GM23338 (cell line): ENCODE measurements around the gene ACTR6. TPM values are rescaled to one million over a fixed set of nuclear protein-coding genes. Genes with fewer than 3 reads are reported as not detected.

Source experiments
- ATAC-seq: fragments of 200-7000 bp; cut with Tn5 transposase; 3 replicates; pipeline ENCODE4 v1.9.1; 2020
- DNase-seq: peaks from one replicate; pipeline ENCODE4 v3.0.0-alpha.2; 2015; ENCODE audit warnings: low spot score
- H2AFZ ChIP-seq: fragments of 200-600 bp; sonication (generic); 2 replicates; pipeline ENCODE4 v1.8.0; 2016; ENCODE audit warnings: antibody characterized with exemption, mild to moderate bottlenecking, moderate library complexity
- H3F3A ChIP-seq: fragments of 200-600 bp; sonication (generic); replicated peaks from 2 replicates; pipeline ENCODE4 v1.8.0; 2017; ENCODE audit warnings: antibody characterized with exemption, mixed run types, low read depth
- H3K27ac ChIP-seq: fragments of 200-600 bp; sonication (generic); 2 replicates; pipeline ENCODE4 v1.6.1; 2016; ENCODE audit warnings: low read depth
- H3K27me3 ChIP-seq: fragments of 200-600 bp; sonication (generic); 2 replicates; pipeline ENCODE4 v1.8.0; 2016; ENCODE audit warnings: mild to moderate bottlenecking, mixed run types, moderate library complexity; ENCODE audit not compliant: insufficient read depth
- H3K36me3 ChIP-seq: fragments of 200-600 bp; sonication (generic); 2 replicates; pipeline ENCODE4 v1.8.0; 2016; ENCODE audit warnings: mild to moderate bottlenecking; ENCODE audit not compliant: insufficient read depth
- H3K4me1 ChIP-seq: fragments of 200-600 bp; sonication (generic); 2 replicates; pipeline ENCODE4 v1.8.0; 2016; ENCODE audit warnings: mild to moderate bottlenecking, moderate library complexity; ENCODE audit not compliant: insufficient read depth
- H3K4me2 ChIP-seq: fragments of 200-600 bp; sonication (generic); 2 replicates; pipeline ENCODE4 v1.7.1; 2017; ENCODE audit warnings: mixed run types
- H3K4me3 ChIP-seq: fragments of 200-600 bp; sonication (generic); 2 replicates; pipeline ENCODE4 v1.6.1; 2016; ENCODE audit warnings: mixed run types
- H3K79me2 ChIP-seq: fragments of 200-600 bp; sonication (generic); replicated peaks from 2 replicates; pipeline ENCODE4 v1.8.0; 2017; ENCODE audit warnings: mild to moderate bottlenecking; ENCODE audit not compliant: insufficient read depth
- H3K9me2 ChIP-seq: fragments of 200-600 bp; sonication (generic); 2 replicates; pipeline ENCODE4 v1.8.0; 2017; ENCODE audit not compliant: insufficient read depth
- H4K20me1 ChIP-seq: fragments of 200-600 bp; sonication (generic); replicated peaks from 2 replicates; pipeline ENCODE4 v1.8.0; 2017; ENCODE audit warnings: mild to moderate bottlenecking; ENCODE audit not compliant: insufficient read depth
- H3K27ac Mint-ChIP-seq: 2 replicates; pipeline ENCODE4 v1.8.0; 2020; ENCODE audit warnings: inconsistent platforms, mild to moderate bottlenecking, moderate library complexity, mixed read lengths
- H3K27me3 Mint-ChIP-seq: 3 replicates; pipeline ENCODE4 v1.8.0; 2022; ENCODE audit warnings: low read depth, mild to moderate bottlenecking, moderate library complexity, mixed read lengths, inconsistent platforms; ENCODE audit not compliant: insufficient read depth, poor library complexity
- H3K36me3 Mint-ChIP-seq: 3 replicates; pipeline ENCODE4 v1.8.0; 2021; ENCODE audit warnings: low read depth, mild to moderate bottlenecking, inconsistent platforms, moderate library complexity, mixed read lengths
- H3K4me1 Mint-ChIP-seq: 3 replicates; pipeline ENCODE4 v1.8.0; 2020; ENCODE audit warnings: mild to moderate bottlenecking, inconsistent platforms, mixed read lengths
- H3K4me3 Mint-ChIP-seq: 3 replicates; pipeline ENCODE4 v1.8.0; 2021; ENCODE audit warnings: moderate library complexity, mild to moderate bottlenecking, inconsistent platforms, mixed read lengths
- H3K9me3 Mint-ChIP-seq: 3 replicates; pipeline ENCODE4 v1.8.0; 2020; ENCODE audit warnings: moderate library complexity, mild to moderate bottlenecking, inconsistent platforms, mixed read lengths
- CREB1 ChIP-seq: fragments of 250-450 bp; sonication (Bioruptor Pico); IDR thresholded peaks from 2 replicates; pipeline ENCODE4 v1.5.0; 2020; ENCODE audit warnings: low read depth, mild to moderate bottlenecking, moderate library complexity
- CTCF ChIP-seq, 2 experiments: fragments of 200-600 bp in 1 of 2; sonication (generic) in 1 of 2; conservative IDR thresholded peaks; 2 replicates each; pipeline versions ENCODE4 v1.5.1 to v1.6.1; 2016 to 2017; ENCODE audit warnings: antibody characterized with exemption in 2 of 2, low read depth in 2 of 2, mild to moderate bottlenecking in 2 of 2, moderate library complexity in 1 of 2
- ETS1 ChIP-seq: IDR thresholded peaks from 2 replicates; pipeline ENCODE4 v1.6.1; 2016; ENCODE audit warnings: antibody characterized with exemption
- EZH2 ChIP-seq: fragments of 200-600 bp; sonication (generic); IDR thresholded peaks from one replicate; pipeline ENCODE4 v1.8.0; 2017; ENCODE audit warnings: antibody characterized with exemption, mild to moderate bottlenecking, low read depth; ENCODE audit not compliant: unreplicated experiment
- EZH2phosphoT487 ChIP-seq: fragments of 200-600 bp; sonication (generic); IDR thresholded peaks from one replicate; pipeline ENCODE4 v1.8.1; 2018; ENCODE audit warnings: antibody characterized with exemption; ENCODE audit not compliant: unreplicated experiment
- JUNB ChIP-seq: IDR thresholded peaks from one replicate; pipeline ENCODE4 v1.6.1; 2016; ENCODE audit warnings: antibody characterized with exemption; ENCODE audit not compliant: unreplicated experiment
- NANOG ChIP-seq: IDR thresholded peaks from 2 replicates; pipeline ENCODE4 v1.6.1; 2016; ENCODE audit warnings: antibody characterized with exemption, borderline replicate concordance
- POLR2AphosphoS5 ChIP-seq: IDR thresholded peaks from 2 replicates; pipeline ENCODE4 v1.6.1; 2016; ENCODE audit warnings: antibody characterized with exemption, low read depth
- STAT1 ChIP-seq: IDR thresholded peaks from one replicate; pipeline ENCODE4 v1.6.1; 2016; ENCODE audit warnings: antibody characterized with exemption; ENCODE audit not compliant: unreplicated experiment
- ZNF114 ChIP-seq: fragments of 250-450 bp; sonication (Bioruptor Pico); IDR thresholded peaks from 2 replicates; pipeline ENCODE4 v1.5.0; 2020; ENCODE audit warnings: mild to moderate bottlenecking, moderate library complexity
- ZNF331 ChIP-seq: fragments of 250-450 bp; sonication (Bioruptor Pico); IDR thresholded peaks from 2 replicates; pipeline ENCODE4 v1.5.0; 2020; ENCODE audit warnings: low read depth, mild to moderate bottlenecking, moderate library complexity
- polyA plus RNA-seq: library from polyadenylated mRNA; unstranded; fragments of >200 nt; fragmentation: Nextera tagmentation; extraction: Ambion mirVana; gene quantifications from 2 replicates; pipeline ENCODE4 v1.2.1, GENCODE V29; 2016
- total RNA-seq: library from RNA; depleted of rRNA; stranded (reverse); fragments of >200 nt; shearing (Covaris generic); gene quantifications from 2 replicates; pipeline ENCODE4 v1.2.3, GENCODE V29; 2014
- TF ChIP-seq, protein P1 (sequence below): IDR thresholded peaks from one replicate; pipeline ENCODE4 v1.6.1; 2018; ENCODE audit warnings: antibody characterized with exemption; ENCODE audit not compliant: unreplicated experiment
- TF ChIP-seq, protein P2 (sequence below): fragments of 250-450 bp; sonication (Bioruptor Pico); IDR thresholded peaks from 2 replicates; pipeline ENCODE4 v1.5.0; 2020; ENCODE audit warnings: mild to moderate bottlenecking, moderate library complexity

The ACTR6 gene
- total and polyA plus RNA-seq, 2 experiments from 2014 or later = 30.1 to 42.5 TPM

DNA sequence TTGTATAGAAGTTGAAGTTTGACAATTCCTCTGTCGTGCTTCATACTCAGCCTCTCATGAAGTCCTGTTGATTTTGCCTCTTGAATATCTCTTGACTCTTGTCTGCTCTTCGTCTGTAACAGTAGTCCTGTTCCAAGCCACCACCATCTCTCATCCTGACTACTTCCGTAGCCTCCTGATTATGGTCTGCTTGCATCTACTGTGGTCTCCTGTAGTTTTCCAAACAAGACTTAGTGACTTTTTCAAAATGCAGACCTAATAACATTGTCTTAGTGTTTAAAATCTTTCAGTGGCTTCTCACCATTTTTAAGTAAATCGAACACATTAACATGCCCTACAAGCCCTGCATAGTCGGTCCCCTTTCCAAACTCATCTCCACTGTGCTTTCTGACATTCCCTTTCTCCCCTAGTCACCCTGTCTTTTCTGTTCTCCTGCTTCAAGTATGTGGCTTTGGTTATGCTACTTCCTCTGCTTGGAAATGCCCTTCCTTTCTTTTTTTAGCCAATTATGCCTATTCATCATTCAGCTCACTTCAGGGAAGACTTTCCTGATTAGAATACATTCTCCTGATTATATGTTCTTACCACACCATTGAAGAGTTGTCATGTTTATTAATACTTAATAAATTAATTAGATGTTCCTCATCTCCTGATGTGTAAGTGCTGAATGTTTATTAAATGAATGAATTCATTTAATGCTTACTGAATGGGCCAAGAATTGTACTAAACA lies 68.4 kb downstream of the ACTR6 start:
- no peak for TF ChIP-seq STAT1
- no peak for TF ChIP-seq EZH2phosphoT487
- TF ChIP-seq, protein P1, sequence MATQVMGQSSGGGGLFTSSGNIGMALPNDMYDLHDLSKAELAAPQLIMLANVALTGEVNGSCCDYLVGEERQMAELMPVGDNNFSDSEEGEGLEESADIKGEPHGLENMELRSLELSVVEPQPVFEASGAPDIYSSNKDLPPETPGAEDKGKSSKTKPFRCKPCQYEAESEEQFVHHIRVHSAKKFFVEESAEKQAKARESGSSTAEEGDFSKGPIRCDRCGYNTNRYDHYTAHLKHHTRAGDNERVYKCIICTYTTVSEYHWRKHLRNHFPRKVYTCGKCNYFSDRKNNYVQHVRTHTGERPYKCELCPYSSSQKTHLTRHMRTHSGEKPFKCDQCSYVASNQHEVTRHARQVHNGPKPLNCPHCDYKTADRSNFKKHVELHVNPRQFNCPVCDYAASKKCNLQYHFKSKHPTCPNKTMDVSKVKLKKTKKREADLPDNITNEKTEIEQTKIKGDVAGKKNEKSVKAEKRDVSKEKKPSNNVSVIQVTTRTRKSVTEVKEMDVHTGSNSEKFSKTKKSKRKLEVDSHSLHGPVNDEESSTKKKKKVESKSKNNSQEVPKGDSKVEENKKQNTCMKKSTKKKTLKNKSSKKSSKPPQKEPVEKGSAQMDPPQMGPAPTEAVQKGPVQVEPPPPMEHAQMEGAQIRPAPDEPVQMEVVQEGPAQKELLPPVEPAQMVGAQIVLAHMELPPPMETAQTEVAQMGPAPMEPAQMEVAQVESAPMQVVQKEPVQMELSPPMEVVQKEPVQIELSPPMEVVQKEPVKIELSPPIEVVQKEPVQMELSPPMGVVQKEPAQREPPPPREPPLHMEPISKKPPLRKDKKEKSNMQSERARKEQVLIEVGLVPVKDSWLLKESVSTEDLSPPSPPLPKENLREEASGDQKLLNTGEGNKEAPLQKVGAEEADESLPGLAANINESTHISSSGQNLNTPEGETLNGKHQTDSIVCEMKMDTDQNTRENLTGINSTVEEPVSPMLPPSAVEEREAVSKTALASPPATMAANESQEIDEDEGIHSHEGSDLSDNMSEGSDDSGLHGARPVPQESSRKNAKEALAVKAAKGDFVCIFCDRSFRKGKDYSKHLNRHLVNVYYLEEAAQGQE = no peak
- no peak for TF ChIP-seq ZNF331 (CRISPR knock-in tag)
- TF ChIP-seq, protein P2, sequence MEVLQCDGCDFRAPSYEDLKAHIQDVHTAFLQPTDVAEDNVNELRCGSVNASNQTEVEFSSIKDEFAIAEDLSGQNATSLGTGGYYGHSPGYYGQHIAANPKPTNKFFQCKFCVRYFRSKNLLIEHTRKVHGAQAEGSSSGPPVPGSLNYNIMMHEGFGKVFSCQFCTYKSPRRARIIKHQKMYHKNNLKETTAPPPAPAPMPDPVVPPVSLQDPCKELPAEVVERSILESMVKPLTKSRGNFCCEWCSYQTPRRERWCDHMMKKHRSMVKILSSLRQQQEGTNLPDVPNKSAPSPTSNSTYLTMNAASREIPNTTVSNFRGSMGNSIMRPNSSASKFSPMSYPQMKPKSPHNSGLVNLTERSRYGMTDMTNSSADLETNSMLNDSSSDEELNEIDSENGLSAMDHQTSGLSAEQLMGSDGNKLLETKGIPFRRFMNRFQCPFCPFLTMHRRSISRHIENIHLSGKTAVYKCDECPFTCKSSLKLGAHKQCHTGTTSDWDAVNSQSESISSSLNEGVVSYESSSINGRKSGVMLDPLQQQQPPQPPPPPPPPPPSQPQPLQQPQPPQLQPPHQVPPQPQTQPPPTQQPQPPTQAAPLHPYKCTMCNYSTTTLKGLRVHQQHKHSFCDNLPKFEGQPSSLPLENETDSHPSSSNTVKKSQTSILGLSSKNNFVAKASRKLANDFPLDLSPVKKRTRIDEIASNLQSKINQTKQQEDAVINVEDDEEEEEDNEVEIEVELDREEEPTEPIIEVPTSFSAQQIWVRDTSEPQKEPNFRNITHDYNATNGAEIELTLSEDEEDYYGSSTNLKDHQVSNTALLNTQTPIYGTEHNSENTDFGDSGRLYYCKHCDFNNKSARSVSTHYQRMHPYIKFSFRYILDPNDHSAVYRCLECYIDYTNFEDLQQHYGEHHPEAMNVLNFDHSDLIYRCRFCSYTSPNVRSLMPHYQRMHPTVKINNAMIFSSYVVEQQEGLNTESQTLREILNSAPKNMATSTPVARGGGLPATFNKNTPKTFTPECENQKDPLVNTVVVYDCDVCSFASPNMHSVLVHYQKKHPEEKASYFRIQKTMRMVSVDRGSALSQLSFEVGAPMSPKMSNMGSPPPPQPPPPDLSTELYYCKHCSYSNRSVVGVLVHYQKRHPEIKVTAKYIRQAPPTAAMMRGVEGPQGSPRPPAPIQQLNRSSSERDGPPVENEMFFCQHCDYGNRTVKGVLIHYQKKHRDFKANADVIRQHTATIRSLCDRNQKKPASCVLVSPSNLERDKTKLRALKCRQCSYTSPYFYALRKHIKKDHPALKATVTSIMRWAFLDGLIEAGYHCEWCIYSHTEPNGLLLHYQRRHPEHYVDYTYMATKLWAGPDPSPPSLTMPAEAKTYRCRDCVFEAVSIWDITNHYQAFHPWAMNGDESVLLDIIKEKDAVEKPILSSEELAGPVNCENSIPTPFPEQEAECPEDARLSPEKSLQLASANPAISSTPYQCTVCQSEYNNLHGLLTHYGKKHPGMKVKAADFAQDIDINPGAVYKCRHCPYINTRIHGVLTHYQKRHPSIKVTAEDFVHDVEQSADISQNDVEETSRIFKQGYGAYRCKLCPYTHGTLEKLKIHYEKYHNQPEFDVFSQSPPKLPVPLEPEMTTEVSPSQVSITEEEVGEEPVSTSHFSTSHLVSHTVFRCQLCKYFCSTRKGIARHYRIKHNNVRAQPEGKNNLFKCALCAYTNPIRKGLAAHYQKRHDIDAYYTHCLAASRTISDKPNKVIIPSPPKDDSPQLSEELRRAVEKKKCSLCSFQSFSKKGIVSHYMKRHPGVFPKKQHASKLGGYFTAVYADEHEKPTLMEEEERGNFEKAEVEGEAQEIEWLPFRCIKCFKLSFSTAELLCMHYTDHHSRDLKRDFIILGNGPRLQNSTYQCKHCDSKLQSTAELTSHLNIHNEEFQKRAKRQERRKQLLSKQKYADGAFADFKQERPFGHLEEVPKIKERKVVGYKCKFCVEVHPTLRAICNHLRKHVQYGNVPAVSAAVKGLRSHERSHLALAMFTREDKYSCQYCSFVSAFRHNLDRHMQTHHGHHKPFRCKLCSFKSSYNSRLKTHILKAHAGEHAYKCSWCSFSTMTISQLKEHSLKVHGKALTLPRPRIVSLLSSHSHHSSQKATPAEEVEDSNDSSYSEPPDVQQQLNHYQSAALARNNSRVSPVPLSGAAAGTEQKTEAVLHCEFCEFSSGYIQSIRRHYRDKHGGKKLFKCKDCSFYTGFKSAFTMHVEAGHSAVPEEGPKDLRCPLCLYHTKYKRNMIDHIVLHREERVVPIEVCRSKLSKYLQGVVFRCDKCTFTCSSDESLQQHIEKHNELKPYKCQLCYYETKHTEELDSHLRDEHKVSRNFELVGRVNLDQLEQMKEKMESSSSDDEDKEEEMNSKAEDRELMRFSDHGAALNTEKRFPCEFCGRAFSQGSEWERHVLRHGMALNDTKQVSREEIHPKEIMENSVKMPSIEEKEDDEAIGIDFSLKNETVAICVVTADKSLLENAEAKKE (CRISPR knock-in tag) = no peak
- TF ChIP-seq CTCF (conservative IDR thresholded peaks at IDR 0.05; ENCODE audit: low read depth in 2 of 2) = no peak
- TF ChIP-seq NANOG = no peak
- TF ChIP-seq POLR2AphosphoS5 = no peak
- no peak for TF ChIP-seq EZH2
- no peak for TF ChIP-seq ETS1
- TF ChIP-seq JUNB = no peak
- TF ChIP-seq ZNF114 (CRISPR knock-in tag) = no peak
- TF ChIP-seq CREB1 (CRISPR knock-in tag) = no peak
- H3K4me1 Mint-ChIP-seq = peaks cover 29% of the 10 kb centered on the region
- peaks cover 65% of the 10 kb centered on the region for H3K79me2 ChIP-seq
- H3K4me3 ChIP-seq = peak overlapping the region; percentile 84
- peaks cover 9% of the 10 kb centered on the region; the same call in 1 of the 2 replicates for H4K20me1 ChIP-seq
- no peak overlapping the region for H3K27ac Mint-ChIP-seq
- H3K27ac ChIP-seq = no peak overlapping the region; the same call in 1 of the 2 replicates
- H3K36me3 Mint-ChIP-seq = no peaks in the 10 kb centered on the region; the same call in 2 of the 3 replicates
- ATAC-seq (no peak), DNase-seq (peak; percentile 24)
- H3K27me3 ChIP-seq = no peaks in the 10 kb centered on the region
- no peak overlapping the region for H2AFZ ChIP-seq
- no peaks in the 10 kb centered on the region for H3K9me3 Mint-ChIP-seq
- peak overlapping the region; percentile 94 for H3K4me2 ChIP-seq
- H3K4me3 Mint-ChIP-seq = peak overlapping the region; percentile 99
- no peaks in the 10 kb centered on the region for H3F3A ChIP-seq
- H3K9me2 ChIP-seq = no peaks in the 10 kb centered on the region
- no peaks in the 10 kb centered on the region for H3K36me3 ChIP-seq
- H3K27me3 Mint-ChIP-seq = peaks cover 8% of the 10 kb centered on the region
- peaks cover 27% of the 10 kb centered on the region for H3K4me1 ChIP-seq
